HCT116 (cell line): Measurements from ENCODE around the gene CACNA2D3. TPM values are rescaled to one million over a fixed set of nuclear protein-coding genes. Genes with fewer than 3 reads are reported as not detected.

Experiments
- ATAC-seq: fragments of 200-7000 bp; cut with Tn5 transposase; 2 replicates; pipeline ENCODE4 v1.9.1; 2020; ENCODE audit warnings: mild to moderate bottlenecking, moderate library complexity
- BruUV-seq: library from RNA; stranded (reverse); fragments of 400-500 nt; replicated peaks from 2 replicates; lab custom pipeline; 2021; lab: Mats Ljungman, UMichigan
- CTCF ChIA-PET: fragments of 300-600 bp; sonication (Branson Sonifier 250); formaldehyde crosslinking; loops from one replicate; lab custom pipeline; 2021; ENCODE audit warnings: antibody characterized with exemption; lab: Charles Lee
- POLR2A ChIA-PET: fragments of 300-600, 350-600 bp; sonication (Branson Sonifier 250); formaldehyde crosslinking; loops from one replicate; lab custom pipeline; 2021; ENCODE audit warnings: antibody characterized with exemption; lab: Charles Lee
- RAD21 ChIA-PET, 2 experiments: fragments of 300-600 bp; sonication (Branson Sonifier 250); formaldehyde crosslinking; loops; one replicate each; lab custom pipeline; 2023; ENCODE audit warnings: low total read pairs in 2 of 2; ENCODE audit not compliant: uncharacterized antibody in 2 of 2, unreplicated experiment in 2 of 2, low non-redundant PET in 1 of 2; lab: Charles Lee
- DNase-seq: peaks from one replicate; pipeline ENCODE4 v3.0.0-alpha.2; 2010; ENCODE audit warnings: low read depth, low spot score
- H2AFZ ChIP-seq: fragments of 200-600 bp; shearing (Covaris generic), sonication (generic); 2 replicates; pipeline ENCODE4 v1.6.1; 2017; ENCODE audit warnings: low read depth, mixed run types, mixed read lengths, antibody characterized with exemption, low read length; ENCODE audit not compliant: poor library complexity, severe bottlenecking
- H3K27ac ChIP-seq: 2 replicates; pipeline ENCODE4 v1.5.1; 2012; ENCODE audit warnings: low read depth, low read length
- H3K27me3 ChIP-seq: fragments of 200-600 bp; sonication (generic); 2 replicates; pipeline ENCODE4 v1.6.1; 2016; ENCODE audit warnings: mixed run types, low read length, mixed read lengths; ENCODE audit not compliant: insufficient read depth
- H3K36me3 ChIP-seq, 2 experiments: fragments of 200-500 bp in 1 of 2; fragments of 200-600 bp in 1 of 2; sonication (Bioruptor generic) in 1 of 2; sonication (generic) in 1 of 2; 2 replicates each; pipeline versions ENCODE4 v1.5.1 to v1.6.1; 2014 to 2016; ENCODE audit warnings: low read length in 2 of 2, inconsistent platforms in 1 of 2, mixed read lengths in 1 of 2, mixed run types in 1 of 2; ENCODE audit not compliant: insufficient read depth in 2 of 2, control insufficient read depth in 1 of 2
- H3K4me1 ChIP-seq, 2 experiments: fragments of 200-600 bp in 1 of 2; sonication (generic) in 1 of 2; 2 replicates each; pipeline versions ENCODE4 v1.5.1 to v1.6.1; 2012 to 2017; ENCODE audit warnings: low read length in 2 of 2, inconsistent platforms in 1 of 2, mild to moderate bottlenecking in 1 of 2, mixed read lengths in 1 of 2, mixed run types in 1 of 2, moderate library complexity in 1 of 2; ENCODE audit not compliant: insufficient read depth in 2 of 2, control insufficient read depth in 1 of 2
- H3K4me2 ChIP-seq: fragments of 200-600 bp; sonication (generic); 2 replicates; pipeline ENCODE4 v1.6.1; 2017; ENCODE audit warnings: mixed run types, low read length, mixed read lengths
- H3K4me3 ChIP-seq, 2 experiments: fragments of 200-600 bp in 1 of 2; sonication (generic) in 1 of 2; replicated peaks in 1 of 2; 2 replicates each; pipeline ENCODE4 v1.5.1; 2011 to 2016; ENCODE audit warnings: low read length in 2 of 2, control low read depth in 1 of 2, low read depth in 1 of 2, mild to moderate bottlenecking in 1 of 2, mixed read lengths in 1 of 2, mixed run types in 1 of 2
- H3K79me2 ChIP-seq: fragments of 200-600 bp; sonication (generic); 2 replicates; pipeline ENCODE4 v1.6.1; 2017; ENCODE audit warnings: mild to moderate bottlenecking, mixed run types, low read length, moderate library complexity, mixed read lengths; ENCODE audit not compliant: insufficient read depth
- H3K9ac ChIP-seq: fragments of 200-600 bp; sonication (generic); 2 replicates; pipeline ENCODE4 v1.6.1; 2016; ENCODE audit warnings: low read length, mixed read lengths
- H3K9me2 ChIP-seq: fragments of 200-600 bp; sonication (generic), shearing (Covaris generic); 2 replicates; pipeline ENCODE4 v1.6.1; 2017; ENCODE audit warnings: mixed run types, mild to moderate bottlenecking, moderate library complexity; ENCODE audit not compliant: insufficient read depth
- H3K9me3 ChIP-seq, 2 experiments: fragments of 200-500 bp in 1 of 2; fragments of 200-600 bp in 1 of 2; sonication (Bioruptor generic) in 1 of 2; sonication (generic) in 1 of 2; 2 replicates each; pipeline ENCODE4 v1.6.1; 2014 to 2017; ENCODE audit warnings: low read length in 2 of 2, mixed read lengths in 2 of 2, inconsistent platforms in 1 of 2, low read depth in 1 of 2, mild to moderate bottlenecking in 1 of 2, mixed run types in 1 of 2, moderate library complexity in 1 of 2; ENCODE audit not compliant: control insufficient read depth in 1 of 2, insufficient read depth in 1 of 2
- H4K20me1 ChIP-seq: fragments of 200-600 bp; sonication (generic), shearing (Covaris generic); 2 replicates; pipeline ENCODE4 v1.6.1; 2017; ENCODE audit warnings: mixed run types, mild to moderate bottlenecking, moderate library complexity; ENCODE audit not compliant: insufficient read depth
- EZH2phosphoT487 ChIP-seq: fragments of 200-600 bp; IDR thresholded peaks from 2 replicates; pipeline ENCODE4 v1.6.1; 2018; ENCODE audit warnings: antibody characterized with exemption, borderline replicate concordance
- FOSL1 ChIP-seq: IDR thresholded peaks from 2 replicates; pipeline ENCODE4 v1.6.1; 2012; ENCODE audit warnings: low read depth
- RAD21 ChIP-seq: IDR thresholded peaks from 2 replicates; pipeline ENCODE4 v1.6.1; 2012; ENCODE audit warnings: low read depth, mild to moderate bottlenecking
- SIN3A ChIP-seq: IDR thresholded peaks from 2 replicates; pipeline ENCODE4 v1.6.1; 2012; ENCODE audit warnings: low read depth
- intact Hi-C: fragments of 100-400 bp; cut with micrococcal nuclease; formaldehyde crosslinking; loops from 2 replicates; pipeline ENCODE4 v1.10.0; 2022
- total RNA-seq: library from RNA; stranded (reverse); gene quantifications from one replicate; pipeline ENCODE4 v1.2.1, GENCODE V29; 2021; ENCODE audit not compliant: unreplicated experiment
- TF ChIP-seq, protein P1 (sequence below), 3 experiments: fragments of 200-600 bp in 1 of 3; sonication (generic) in 1 of 3; IDR thresholded peaks in 2 of 3; conservative IDR thresholded peaks in 1 of 3; 2 replicates each; pipeline ENCODE4 v1.5.1; 2012 to 2017; ENCODE audit warnings: low read depth in 2 of 3, low read length in 2 of 3, antibody characterized with exemption in 1 of 3, borderline replicate concordance in 1 of 3, control low read depth in 1 of 3, mild to moderate bottlenecking in 1 of 3, mixed read lengths in 1 of 3, mixed run types in 1 of 3, moderate library complexity in 1 of 3; ENCODE audit not compliant: insufficient read depth in 1 of 3

CACNA2D3 gene
- total RNA-seq, 1 experiment from 2014 or later = 0.20 TPM

DNA sequence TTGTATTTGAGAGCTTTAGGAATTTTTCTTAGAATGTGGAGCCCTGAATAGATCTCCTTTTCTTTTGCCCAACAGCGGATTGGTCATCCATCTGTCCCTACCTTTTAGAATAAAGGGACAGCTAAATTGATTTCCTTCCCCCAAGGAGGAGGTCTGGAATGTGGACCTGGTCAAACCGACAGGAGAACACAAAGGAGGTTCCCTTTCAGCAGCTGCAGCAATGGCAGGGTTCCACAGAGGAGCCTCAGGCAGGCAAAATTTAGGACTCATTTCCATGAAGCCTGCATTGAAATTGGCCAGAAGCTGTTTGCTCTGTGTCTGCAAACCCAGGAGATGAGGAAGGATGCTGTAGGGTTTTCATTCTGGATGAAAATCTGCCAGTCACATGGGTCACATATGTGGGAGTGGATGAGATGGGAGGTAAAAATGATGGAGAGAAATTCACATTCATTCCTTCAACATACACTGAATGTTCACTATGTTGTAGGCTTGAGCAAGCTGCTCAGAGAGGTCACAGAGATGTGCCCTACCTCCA lies 728.2 kb downstream of the CACNA2D3 start (continued):
- no peak for TF ChIP-seq EZH2phosphoT487
- TF ChIP-seq FOSL1 = no peak

DNA sequence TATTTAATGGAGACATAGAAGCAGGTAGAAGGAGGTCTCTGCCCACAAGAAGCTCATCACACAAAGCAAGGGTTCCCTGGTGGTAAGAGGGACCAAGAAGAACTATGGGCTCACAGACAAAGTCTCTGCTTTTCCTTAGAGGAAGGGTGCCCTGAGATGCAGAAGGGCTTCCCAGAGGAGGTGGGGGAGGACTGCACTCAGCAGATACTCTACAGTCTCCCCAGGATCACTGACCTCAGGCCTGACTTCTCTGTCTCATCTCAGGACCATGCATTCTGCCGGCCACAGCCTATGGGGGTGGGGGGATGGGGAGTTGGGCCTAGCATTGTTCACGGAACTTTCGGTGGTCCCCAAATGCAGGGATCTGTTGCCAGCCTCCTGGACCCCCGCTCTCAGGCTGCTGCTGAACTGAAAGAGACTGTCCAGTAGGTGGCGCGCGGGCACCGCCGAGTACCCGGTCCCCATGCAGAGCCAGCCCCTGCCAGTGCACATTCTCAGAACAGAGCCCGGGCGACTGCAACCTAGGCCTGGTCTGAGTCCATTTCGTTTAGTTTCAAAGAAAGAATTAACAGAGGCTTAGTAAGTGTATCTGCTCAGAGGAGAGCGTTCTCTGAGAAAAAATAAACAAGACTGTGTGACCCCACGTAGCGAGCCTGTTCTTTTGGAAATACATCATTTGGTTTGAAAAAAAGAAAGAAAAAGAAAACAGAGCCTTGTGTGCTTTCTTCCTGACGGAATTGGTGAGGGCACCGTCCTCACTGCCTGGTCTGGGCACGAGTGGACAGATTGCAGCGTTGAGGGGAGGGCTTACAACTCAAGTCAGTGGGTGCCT lies 731.4 kb downstream of the CACNA2D3 start:
- BruUV-seq = no TSS peak
- intact Hi-C loops = loop anchor here (2.0 to 10.0 kb wide), 3 partner anchors 1191 to 1449 kb away; no protein-coding TSS in a partner anchor
- no peaks in the 10 kb centered on the region for H3K27me3 ChIP-seq
- H3K9me3 ChIP-seq = no peaks in the 10 kb centered on the region
- no peaks in the 10 kb centered on the region for H3K9me2 ChIP-seq
- H4K20me1 ChIP-seq = no peaks in the 10 kb centered on the region
- ATAC-seq = peak; percentile 77
- H3K4me3 ChIP-seq = no peak overlapping the region
- no peaks in the 10 kb centered on the region for H3K36me3 ChIP-seq
- H3K9ac ChIP-seq = no peak overlapping the region
- DNase-seq = no peak
- H3K4me1 ChIP-seq = no peaks in the 10 kb centered on the region
- TF ChIP-seq, protein P1, sequence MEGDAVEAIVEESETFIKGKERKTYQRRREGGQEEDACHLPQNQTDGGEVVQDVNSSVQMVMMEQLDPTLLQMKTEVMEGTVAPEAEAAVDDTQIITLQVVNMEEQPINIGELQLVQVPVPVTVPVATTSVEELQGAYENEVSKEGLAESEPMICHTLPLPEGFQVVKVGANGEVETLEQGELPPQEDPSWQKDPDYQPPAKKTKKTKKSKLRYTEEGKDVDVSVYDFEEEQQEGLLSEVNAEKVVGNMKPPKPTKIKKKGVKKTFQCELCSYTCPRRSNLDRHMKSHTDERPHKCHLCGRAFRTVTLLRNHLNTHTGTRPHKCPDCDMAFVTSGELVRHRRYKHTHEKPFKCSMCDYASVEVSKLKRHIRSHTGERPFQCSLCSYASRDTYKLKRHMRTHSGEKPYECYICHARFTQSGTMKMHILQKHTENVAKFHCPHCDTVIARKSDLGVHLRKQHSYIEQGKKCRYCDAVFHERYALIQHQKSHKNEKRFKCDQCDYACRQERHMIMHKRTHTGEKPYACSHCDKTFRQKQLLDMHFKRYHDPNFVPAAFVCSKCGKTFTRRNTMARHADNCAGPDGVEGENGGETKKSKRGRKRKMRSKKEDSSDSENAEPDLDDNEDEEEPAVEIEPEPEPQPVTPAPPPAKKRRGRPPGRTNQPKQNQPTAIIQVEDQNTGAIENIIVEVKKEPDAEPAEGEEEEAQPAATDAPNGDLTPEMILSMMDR (IDR thresholded peaks at IDR 0.05 in 2 of 3, conservative IDR thresholded peaks at IDR 0.05 in 1 of 3; ENCODE audit: borderline replicate concordance in 1 of 3, insufficient read depth in 1 of 3, low read depth in 2 of 3, low read length in 2 of 3) = peak; percentile 16 to 82 (median 58); a peak in 3 of 6 replicates
- TF ChIP-seq SIN3A (no peak), RAD21 (peak; percentile 57)
- CTCF ChIA-PET = no interaction called here
- RAD21 ChIA-PET = no interaction called here
- POLR2A ChIA-PET = no interaction called here
- H3K79me2 ChIP-seq = no peaks in the 10 kb centered on the region
- no peak overlapping the region for H3K27ac ChIP-seq
- no peak overlapping the region for H3K4me2 ChIP-seq
- no peak overlapping the region for H2AFZ ChIP-seq
